MM.1S (cell line): ENCODE results near the gene CC2D2A.

Experiments used
- EZH2 ChIP-seq: fragments of 300-600 bp; sonication (generic); optimal IDR thresholded peaks from 2 replicates; pipeline ENCODE3; 2017; ENCODE audit warnings: low read depth, mild to moderate bottlenecking, antibody characterized with exemption, low read length, mixed read lengths
- EZH2phosphoT487 ChIP-seq: fragments of 300-600 bp; sonication (generic); IDR thresholded peaks from 2 replicates; pipeline ENCODE4 v1.6.1; 2018; ENCODE audit warnings: antibody characterized with exemption, low read length
- TF ChIP-seq, protein P1 (sequence below): fragments of 300-600 bp; sonication (generic); IDR thresholded peaks from 2 replicates; pipeline ENCODE4 v1.5.1; 2016; ENCODE audit warnings: antibody characterized with exemption, low read length, mixed read lengths

DNA sequence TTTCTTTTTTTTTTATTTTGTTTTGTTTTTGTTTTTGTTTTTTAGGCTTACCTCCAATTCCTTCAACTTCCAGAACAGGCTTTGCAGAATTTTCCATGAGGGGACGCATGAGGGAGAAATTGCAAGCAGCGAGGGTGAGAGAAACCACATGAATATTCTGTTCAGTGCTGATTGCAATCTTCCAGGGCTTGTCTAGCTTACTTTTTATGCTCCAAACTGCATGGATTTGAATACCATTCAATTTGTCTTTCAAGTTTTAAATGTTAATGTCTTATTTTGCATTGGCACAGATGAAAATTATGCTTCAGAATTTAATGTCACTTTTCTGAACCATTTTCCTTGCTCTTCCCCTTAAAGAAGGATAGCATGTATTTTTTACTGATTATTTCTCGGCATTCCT is 32.7 kb downstream of the CC2D2A start:
- TF ChIP-seq, protein P1, sequence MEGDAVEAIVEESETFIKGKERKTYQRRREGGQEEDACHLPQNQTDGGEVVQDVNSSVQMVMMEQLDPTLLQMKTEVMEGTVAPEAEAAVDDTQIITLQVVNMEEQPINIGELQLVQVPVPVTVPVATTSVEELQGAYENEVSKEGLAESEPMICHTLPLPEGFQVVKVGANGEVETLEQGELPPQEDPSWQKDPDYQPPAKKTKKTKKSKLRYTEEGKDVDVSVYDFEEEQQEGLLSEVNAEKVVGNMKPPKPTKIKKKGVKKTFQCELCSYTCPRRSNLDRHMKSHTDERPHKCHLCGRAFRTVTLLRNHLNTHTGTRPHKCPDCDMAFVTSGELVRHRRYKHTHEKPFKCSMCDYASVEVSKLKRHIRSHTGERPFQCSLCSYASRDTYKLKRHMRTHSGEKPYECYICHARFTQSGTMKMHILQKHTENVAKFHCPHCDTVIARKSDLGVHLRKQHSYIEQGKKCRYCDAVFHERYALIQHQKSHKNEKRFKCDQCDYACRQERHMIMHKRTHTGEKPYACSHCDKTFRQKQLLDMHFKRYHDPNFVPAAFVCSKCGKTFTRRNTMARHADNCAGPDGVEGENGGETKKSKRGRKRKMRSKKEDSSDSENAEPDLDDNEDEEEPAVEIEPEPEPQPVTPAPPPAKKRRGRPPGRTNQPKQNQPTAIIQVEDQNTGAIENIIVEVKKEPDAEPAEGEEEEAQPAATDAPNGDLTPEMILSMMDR = no peak
- no peak for TF ChIP-seq EZH2phosphoT487
- TF ChIP-seq EZH2 = no peak
